Smooth muscle cell (in vitro differentiated cells): Measurements from ENCODE around the gene ABCG4. TPM values are rescaled to one million over a fixed set of nuclear protein-coding genes. Genes with fewer than 3 reads are reported as not detected.
A peak's percentile ranks its signal among the peaks of the same experiment; 100 is the strongest.

Source experiments
- DNase-seq: peaks from one replicate; lab custom pipeline; 2025; ENCODE audit not compliant: unreplicated experiment; lab: John Stamatoyannopoulos, UW
- H2AFZ ChIP-seq: fragments of 200-600 bp; sonication (generic); 2 replicates; pipeline ENCODE4 v1.6.0; 2016; ENCODE audit warnings: antibody characterized with exemption, low read depth, mild to moderate bottlenecking
- H3F3A ChIP-seq: fragments of 200-600 bp; sonication (generic); 2 replicates; pipeline ENCODE4 v1.6.0; 2017; ENCODE audit warnings: antibody characterized with exemption, low read depth
- H3K27ac ChIP-seq: fragments of 200-600 bp; sonication (generic); 2 replicates; pipeline ENCODE4 v1.5.1; 2016; ENCODE audit warnings: low read depth, mild to moderate bottlenecking
- H3K27me3 ChIP-seq: fragments of 200-600 bp; sonication (generic); 2 replicates; pipeline ENCODE4 v1.6.1; 2016; ENCODE audit warnings: low read depth, mild to moderate bottlenecking
- H3K36me3 ChIP-seq: fragments of 200-600 bp; sonication (generic); 2 replicates; pipeline ENCODE4 v1.5.1; 2016; ENCODE audit warnings: low read depth
- H3K4me1 ChIP-seq: fragments of 200-600 bp; sonication (generic); 2 replicates; pipeline ENCODE4 v1.5.1; 2016; ENCODE audit warnings: low read depth
- H3K4me2 ChIP-seq: fragments of 200-600 bp; sonication (generic); 2 replicates; pipeline ENCODE4 v1.6.0; 2016; ENCODE audit warnings: mild to moderate bottlenecking
- H3K4me3 ChIP-seq: fragments of 200-600 bp; sonication (generic); 2 replicates; pipeline ENCODE4 v1.5.1; 2016; ENCODE audit warnings: mild to moderate bottlenecking
- H3K79me2 ChIP-seq: fragments of 200-600 bp; sonication (generic); 2 replicates; pipeline ENCODE4 v1.6.0; 2016; ENCODE audit warnings: low read depth, mild to moderate bottlenecking
- H3K9ac ChIP-seq: fragments of 200-600 bp; sonication (generic); 2 replicates; pipeline ENCODE4 v1.6.0; 2016; ENCODE audit warnings: low read depth
- H3K9me3 ChIP-seq: fragments of 200-600 bp; sonication (generic); replicated peaks from 2 replicates; pipeline ENCODE4 v1.5.1; 2016; ENCODE audit warnings: low read depth
- H4K20me1 ChIP-seq: fragments of 200-600 bp; sonication (generic); 2 replicates; pipeline ENCODE4 v1.6.0; 2016; ENCODE audit warnings: low read depth
- WGBS: methylation state at CpG from one replicate; pipeline ENCODE4 v1.1.7; 2016; ENCODE audit warnings: low lambda C conversion rate; 5-methylcytosine and 5-hydroxymethylcytosine counted together
- polyA plus RNA-seq: library from polyadenylated mRNA; unstranded; fragments of >200 nt; fragmentation: Nextera tagmentation; extraction: Ambion mirVana; gene quantifications from 2 replicates; pipeline ENCODE4 v1.2.1, GENCODE V29; 2016
- total RNA-seq: library from RNA; depleted of rRNA; stranded (reverse); fragments of >200 nt; gene quantifications from 2 replicates; pipeline ENCODE4 v1.2.3, GENCODE V29; 2014
- TF ChIP-seq, protein P1 (sequence below): fragments of 200-600 bp; sonication (generic); IDR thresholded peaks from 2 replicates; pipeline ENCODE4 v1.5.1; 2017; ENCODE audit warnings: borderline replicate concordance, mild to moderate bottlenecking, antibody characterized with exemption; ENCODE audit not compliant: insufficient read depth, poor library complexity, severe bottlenecking

ABCG4 gene
- total and polyA plus RNA-seq, 2 experiments from 2014 or later: 0.85 to 2.1 TPM

DNA sequence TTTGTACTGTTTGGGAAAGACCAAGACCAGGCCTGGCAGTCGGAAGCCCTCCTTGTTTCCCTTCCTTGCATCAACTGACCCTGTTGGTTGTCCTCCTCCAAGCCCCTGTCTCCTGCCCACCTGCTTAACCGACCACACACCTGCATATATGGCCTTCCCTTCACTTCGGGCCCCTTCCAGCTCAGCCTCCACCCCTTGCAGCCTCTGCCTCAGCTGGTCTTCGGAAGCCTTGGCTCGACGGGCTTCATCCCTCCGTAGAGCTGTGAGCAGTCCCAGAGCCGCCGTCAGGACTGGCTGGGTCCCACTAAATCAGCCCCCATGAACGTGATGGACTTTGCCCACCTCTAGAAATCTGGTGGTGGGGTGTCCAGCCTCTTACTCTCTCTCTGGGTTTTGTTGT lies 44.8 kb downstream of the ABCG4 start:
- TF ChIP-seq, protein P1, sequence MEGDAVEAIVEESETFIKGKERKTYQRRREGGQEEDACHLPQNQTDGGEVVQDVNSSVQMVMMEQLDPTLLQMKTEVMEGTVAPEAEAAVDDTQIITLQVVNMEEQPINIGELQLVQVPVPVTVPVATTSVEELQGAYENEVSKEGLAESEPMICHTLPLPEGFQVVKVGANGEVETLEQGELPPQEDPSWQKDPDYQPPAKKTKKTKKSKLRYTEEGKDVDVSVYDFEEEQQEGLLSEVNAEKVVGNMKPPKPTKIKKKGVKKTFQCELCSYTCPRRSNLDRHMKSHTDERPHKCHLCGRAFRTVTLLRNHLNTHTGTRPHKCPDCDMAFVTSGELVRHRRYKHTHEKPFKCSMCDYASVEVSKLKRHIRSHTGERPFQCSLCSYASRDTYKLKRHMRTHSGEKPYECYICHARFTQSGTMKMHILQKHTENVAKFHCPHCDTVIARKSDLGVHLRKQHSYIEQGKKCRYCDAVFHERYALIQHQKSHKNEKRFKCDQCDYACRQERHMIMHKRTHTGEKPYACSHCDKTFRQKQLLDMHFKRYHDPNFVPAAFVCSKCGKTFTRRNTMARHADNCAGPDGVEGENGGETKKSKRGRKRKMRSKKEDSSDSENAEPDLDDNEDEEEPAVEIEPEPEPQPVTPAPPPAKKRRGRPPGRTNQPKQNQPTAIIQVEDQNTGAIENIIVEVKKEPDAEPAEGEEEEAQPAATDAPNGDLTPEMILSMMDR: no peak
- WGBS: 90% methylated on average over 10 of the region's 10 CpGs
- H3K4me1 ChIP-seq: no peaks in the 10 kb centered on the region

DNA sequence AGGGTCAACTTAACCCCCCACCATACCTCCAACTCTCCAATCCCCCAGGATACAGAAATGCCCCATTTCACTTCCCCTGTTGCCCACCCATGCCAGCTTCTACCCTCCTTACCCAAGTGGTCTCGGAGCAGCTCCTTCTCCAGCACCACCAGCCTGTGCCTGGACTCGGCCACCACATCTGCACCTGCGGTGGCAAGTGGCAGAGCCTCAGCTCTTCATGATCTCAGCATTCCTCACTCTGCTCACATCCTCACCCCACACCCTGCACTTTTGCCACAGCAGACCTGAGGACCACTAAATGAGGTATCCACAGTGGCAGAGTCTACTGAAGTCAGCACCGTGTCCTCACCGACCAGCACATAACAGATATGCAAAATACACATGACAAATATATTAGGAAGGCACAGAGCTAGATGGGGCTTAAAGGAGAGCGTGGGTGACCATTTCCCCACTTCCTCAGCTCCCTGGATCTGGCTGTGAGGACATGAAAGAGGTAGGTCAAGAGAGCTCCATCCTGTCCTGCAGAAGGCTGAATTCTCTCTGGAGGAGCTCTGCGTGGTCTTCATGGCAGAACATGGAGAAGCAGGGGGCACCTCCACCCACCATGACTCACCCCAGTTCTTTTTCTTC lies 46.1 kb downstream of the ABCG4 start:
- no peaks in the 10 kb centered on the region for H3K4me1 ChIP-seq
- no peak overlapping the region for H3K9ac ChIP-seq
- 82% methylated on average over 7 of the region's 7 CpGs for WGBS
- no peak overlapping the region for H3K27ac ChIP-seq
- no peaks in the 10 kb centered on the region for H3K27me3 ChIP-seq
- TF ChIP-seq, protein P1: no peak
- no peaks in the 10 kb centered on the region for H4K20me1 ChIP-seq
- no peaks in the 10 kb centered on the region for H3K36me3 ChIP-seq
- no peaks in the 10 kb centered on the region for H3F3A ChIP-seq
- H3K4me2 ChIP-seq: no peak overlapping the region
- DNase-seq: no peak
- no peak overlapping the region for H3K4me3 ChIP-seq
- no peaks in the 10 kb centered on the region for H3K79me2 ChIP-seq
- H3K9me3 ChIP-seq: no peaks in the 10 kb centered on the region
- no peak overlapping the region for H2AFZ ChIP-seq

More for the DNA sequence above, 44.8 kb downstream of the ABCG4 start:
- no peaks in the 10 kb centered on the region for H3K9me3 ChIP-seq
- H3K4me2 ChIP-seq: no peak overlapping the region
- DNase-seq: no peak
- no peaks in the 10 kb centered on the region for H3K79me2 ChIP-seq
- H3K27me3 ChIP-seq: no peaks in the 10 kb centered on the region
- H3K9ac ChIP-seq: no peak overlapping the region
- no peaks in the 10 kb centered on the region for H4K20me1 ChIP-seq
- H3K36me3 ChIP-seq: no peaks in the 10 kb centered on the region
- H3K27ac ChIP-seq: no peak overlapping the region
- no peak overlapping the region for H2AFZ ChIP-seq
- no peaks in the 10 kb centered on the region for H3F3A ChIP-seq
- no peak overlapping the region for H3K4me3 ChIP-seq

- Histone ChIP-seq H3K9me3 (no peaks in the 10 kb centered on the region), H3K4me3 (no peak overlapping the region), H3K4me2 (peak overlapping the region; percentile 71), H4K20me1 (no peaks in the 10 kb centered on the region), H3K27ac (no peak overlapping the region), H3K79me2 (no peaks in the 10 kb centered on the region), H3K27me3 (no peaks in the 10 kb centered on the region), H3K9ac (no peak overlapping the region), H3K4me1 (no peaks in the 10 kb centered on the region), H3F3A (no peaks in the 10 kb centered on the region), H2AFZ (no peak overlapping the region), H3K36me3 (no peaks in the 10 kb centered on the region)
- 24% methylated on average over 6 of the region's 6 CpGs for WGBS
- DNase-seq: no peak
- TF ChIP-seq, protein P1: no peak
These were observed 46.8 kb downstream of the ABCG4 start for GRCh38 chr11:119195680-119196079.

GRCh38 chr11:119196833-119197483 lies 48.1 kb downstream of the ABCG4 start:
- H3K27me3 ChIP-seq: no peaks in the 10 kb centered on the region
- H4K20me1 ChIP-seq: no peaks in the 10 kb centered on the region
- H2AFZ ChIP-seq: no peak overlapping the region
- H3K27ac ChIP-seq: no peak overlapping the region
- no peak overlapping the region for H3K4me3 ChIP-seq
- TF ChIP-seq, protein P1: peak; percentile 86
- no peaks in the 10 kb centered on the region for H3K4me1 ChIP-seq
- H3K79me2 ChIP-seq: no peaks in the 10 kb centered on the region
- H3K36me3 ChIP-seq: no peaks in the 10 kb centered on the region
- H3F3A ChIP-seq: no peaks in the 10 kb centered on the region
- WGBS: 41% methylated on average over 5 of the region's 5 CpGs
- DNase-seq: no peak
- no peak overlapping the region for H3K4me2 ChIP-seq
- no peaks in the 10 kb centered on the region for H3K9me3 ChIP-seq
- H3K9ac ChIP-seq: no peak overlapping the region
